Hypothalamus (tissue), 51 donors: ENCODE results near the gene SRP68.
A peak's percentile ranks its signal among the peaks of the same experiment; 100 is the strongest.

Experiments used
- DNase-seq, 51 donors: peaks; one replicate each; lab custom pipeline; 2025; lab: John Stamatoyannopoulos, UW

Gene SRP68

GRCh38 chr17:76072148-76072858 is at the start of gene SRP68:
Gene SRP68 (minus strand): TSS chr17:76072517. CDS start chr17:76072491, 26 bp downstream.
- DNase-seq: peak; percentile 78 to 98 (median 94)

GRCh38 chr17:76121932-76122430 is 49.7 kb upstream of the SRP68 start:
- DNase-seq: peak in 5 of 51 donors; percentile 31 to 44 (median 40)

GRCh38 chr17:76120658-76121008 is 48.3 kb upstream of the SRP68 start:
- no peak for DNase-seq

GRCh38 chr17:76119409-76120371 is 47.4 kb upstream of the SRP68 start:
- DNase-seq: no peak

GRCh38 chr17:76115138-76115754 is 42.9 kb upstream of the SRP68 start:
- DNase-seq: no peak

GRCh38 chr17:76111956-76112355 is 39.6 kb upstream of the SRP68 start:
- no peak for DNase-seq

GRCh38 chr17:76107509-76107908 is 35.2 kb upstream of the SRP68 start:
- DNase-seq: no peak

- no peak for DNase-seq
These were observed 34.4 kb upstream of the SRP68 start for GRCh38 chr17:76106703-76107102.

- no peak for DNase-seq
These were observed 32.5 kb upstream of the SRP68 start for GRCh38 chr17:76104896-76105231.

- DNase-seq: peak in 2 of 51 donors; percentile 35 to 51
These were observed 32.0 kb upstream of the SRP68 start for GRCh38 chr17:76104140-76104895.

GRCh38 chr17:76103274-76104139 is 31.2 kb upstream of the SRP68 start, which contains the start of gene EXOC7:
Gene EXOC7 (minus strand): TSS chr17:76103787. CDS start chr17:76103692, 95 bp downstream.
- DNase-seq: peak; percentile 39 to 95 (median 85)

- DNase-seq: no peak
These were observed 30.6 kb upstream of the SRP68 start for GRCh38 chr17:76102944-76103273.

GRCh38 chr17:76097716-76098295 is 25.5 kb upstream of the SRP68 start:
- DNase-seq: no peak

GRCh38 chr17:76095943-76096342 is 23.6 kb upstream of the SRP68 start:
- no peak for DNase-seq

- no peak for DNase-seq
These were observed 21.7 kb upstream of the SRP68 start for GRCh38 chr17:76094046-76094445.

- no peak for DNase-seq
These were observed 20.5 kb upstream of the SRP68 start for GRCh38 chr17:76092526-76093413.

- no peak for DNase-seq
These were observed 19.4 kb upstream of the SRP68 start for GRCh38 chr17:76091526-76092286.
